ENCODE results near the gene OR2A42. TPM values are rescaled to one million over a fixed set of nuclear protein-coding genes. Genes with fewer than 3 reads are reported as not detected.

Gene OR2A42
- polyA plus RNA-seq, 3 donors, result 0.42 TPM; not detected in 2

Other genes with a start within 250 kb of the OR2A42 start
- under 1 TPM in 1 of 3 donors, not detected in 2; 0.03 TPM for gene OR6B1, start 239.3 kb downstream of the OR2A42 start, polyA plus RNA-seq
- not detected for gene OR2A5, start 190.7 kb downstream of the OR2A42 start, polyA plus RNA-seq
- not detected for gene OR2A25, start 169.8 kb downstream of the OR2A42 start, polyA plus RNA-seq
- gene OR2A12, start 153.3 kb downstream of the OR2A42 start, polyA plus RNA-seq, result not detected
- not detected for gene OR2A2, start 130.0 kb downstream of the OR2A42 start, polyA plus RNA-seq
- not detected for gene OR2A14, start 116.4 kb downstream of the OR2A42 start, polyA plus RNA-seq
- under 1 TPM in 2 of 3 donors, not detected in 1; 0.29 to 0.67 TPM for gene CTAGE4, start 56.1 kb downstream of the OR2A42 start, polyA plus RNA-seq
- gene ARHGEF35, start 43.8 kb downstream of the OR2A42 start, polyA plus RNA-seq, result 1 to 10 TPM; 3.7 to 6.5 (median 4.4) TPM
- gene OR2A7, start 25.2 kb upstream of the OR2A42 start, polyA plus RNA-seq, result 1 to 10 TPM in 2 of 3 donors, under 1 TPM in 1; 0.67 to 2.4 (median 1.2) TPM
- 1 to 10 TPM in 1 of 3 donors, under 1 TPM in 1, not detected in 1; 0.95 to 1.0 TPM for gene CTAGE8, start 29.7 kb upstream of the OR2A42 start, polyA plus RNA-seq
- gene OR2A1, start 72.8 kb upstream of the OR2A42 start, polyA plus RNA-seq, result under 1 TPM in 2 of 3 donors, not detected in 1; 0.05 to 0.07 TPM
- 1 to 10 TPM; 4.6 to 10.0 (median 4.7) TPM for gene ARHGEF5, start 115.8 kb upstream of the OR2A42 start, polyA plus RNA-seq
- gene NOBOX, start 164.1 kb upstream of the OR2A42 start, polyA plus RNA-seq, result not detected